K562 (cell line): Measurements from ENCODE around the gene HCRTR1. TPM values are rescaled to one million over a fixed set of nuclear protein-coding genes. Genes with fewer than 3 reads are reported as not detected.

Experiments used
- ATAC-seq: fragments of 200-7000 bp; cut with Tn5 transposase; 3 replicates; pipeline ENCODE4 v1.9.1; 2020; ENCODE audit warnings: moderate library complexity
- BruUV-seq: library from RNA; stranded (reverse); fragments of 400-500 nt; replicated peaks from 2 replicates; lab custom pipeline; 2021; lab: Mats Ljungman, UMichigan
- CTCF ChIA-PET: fragments of 300-600 bp; formaldehyde crosslinking; extraction: SDS; loops from one replicate; lab custom pipeline; 2021; ENCODE audit warnings: low intra/inter-chr PET ratio; lab: Yijun Ruan, JAX
- POLR2A ChIA-PET: fragments of 300-600, 350-650 bp; sonication (Branson Sonifier 250); formaldehyde crosslinking; extraction: SDS; loops from one replicate; lab custom pipeline; 2021; ENCODE audit warnings: antibody characterized with exemption, inconsistent platforms; lab: Yijun Ruan, JAX
- DNase-seq, 4 experiments: peaks; one replicate each; pipeline versions ENCODE4 v3.0.0 to v3.0.0-alpha.2; 2011 to 2018; ENCODE audit warnings: low spot score in 3 of 4, mixed read lengths in 3 of 4; ENCODE audit errors: extremely low read depth in 1 of 4
- FAIRE-seq: peaks from 2 replicates; lab custom pipeline; 2011; peaks lifted over from hg19 to GRCh38; lab: Jason Lieb, UNC
- H2AFZ ChIP-seq: 2 replicates; pipeline ENCODE4 v1.6.0; 2011; ENCODE audit warnings: low read depth, low read length, control low read depth, inconsistent platforms
- H3K27ac ChIP-seq: fragments of 200-600 bp; 3 replicates; pipeline ENCODE4 v1.8.0; 2011; ENCODE audit warnings: low read depth, mild to moderate bottlenecking, control low read depth, inconsistent platforms, low read length, moderate library complexity, mixed read lengths; ENCODE audit errors: extremely low read depth
- H3K27me3 ChIP-seq, 2 experiments: fragments of 300-600 bp in 1 of 2; 2 replicates in 1 of 2; 3 replicates in 1 of 2; pipeline versions ENCODE4 v1.6.0 to v1.8.0; 2011; ENCODE audit warnings: inconsistent platforms in 2 of 2, low read length in 2 of 2, mild to moderate bottlenecking in 1 of 2, mixed read lengths in 1 of 2, moderate library complexity in 1 of 2; ENCODE audit not compliant: control insufficient read depth in 2 of 2, insufficient read depth in 2 of 2
- H3K36me3 ChIP-seq: fragments of 300-600 bp; 3 replicates; pipeline ENCODE4 v1.8.0; 2011; ENCODE audit warnings: mild to moderate bottlenecking, low read length, inconsistent platforms; ENCODE audit not compliant: control insufficient read depth, insufficient read depth
- H3K4me1 ChIP-seq, 2 experiments: fragments of 200-600 bp in 1 of 2; replicated peaks in 1 of 2; 2 replicates in 1 of 2; 3 replicates in 1 of 2; pipeline versions ENCODE4 v1.5.1 to v1.8.0; 2011; ENCODE audit warnings: inconsistent platforms in 2 of 2, low read length in 2 of 2, mild to moderate bottlenecking in 1 of 2, mixed read lengths in 1 of 2, moderate library complexity in 1 of 2; ENCODE audit not compliant: control insufficient read depth in 2 of 2, insufficient read depth in 2 of 2
- H3K4me2 ChIP-seq: 2 replicates; pipeline ENCODE4 v1.6.1; 2011; ENCODE audit warnings: low read length, control low read depth, inconsistent platforms, mixed read lengths; ENCODE audit not compliant: insufficient read depth
- H3K4me3 ChIP-seq: fragments of 200-600 bp; sonication (generic), shearing (Covaris generic); 2 replicates; pipeline ENCODE4 v1.5.1; 2016; ENCODE audit warnings: control low read depth, inconsistent platforms
- H3K79me2 ChIP-seq: fragments of 200-600 bp; 3 replicates; pipeline ENCODE4 v1.8.0; 2011; ENCODE audit warnings: low read length, inconsistent platforms; ENCODE audit not compliant: control insufficient read depth, insufficient read depth
- H3K9ac ChIP-seq, 2 experiments: 2 replicates each; pipeline versions ENCODE4 v1.6.0 to v1.6.1; 2011; ENCODE audit warnings: low read depth in 2 of 2, low read length in 2 of 2, control low read depth in 1 of 2, inconsistent platforms in 1 of 2, mild to moderate bottlenecking in 1 of 2, mixed read lengths in 1 of 2; ENCODE audit not compliant: insufficient read depth in 1 of 2
- H3K9me1 ChIP-seq: one replicate; pipeline ENCODE4 v1.6.0; 2011; ENCODE audit warnings: inconsistent platforms, mild to moderate bottlenecking, low read length, moderate library complexity; ENCODE audit not compliant: control insufficient read depth, insufficient read depth
- H3K9me3 ChIP-seq: replicated peaks from 2 replicates; pipeline ENCODE4 v1.5.1; 2011; ENCODE audit warnings: low read depth, low read length, inconsistent platforms; ENCODE audit not compliant: control insufficient read depth, insufficient read depth
- H4K20me1 ChIP-seq: replicated peaks from 2 replicates; pipeline ENCODE4 v1.6.1; 2011; ENCODE audit warnings: low read length, inconsistent platforms, mixed read lengths; ENCODE audit not compliant: control insufficient read depth, insufficient read depth
- ETS2 ChIP-seq: IDR thresholded peaks from 2 replicates; pipeline ENCODE4 v1.6.1; 2016; ENCODE audit warnings: borderline replicate concordance, missing genetic modification characterization, mild to moderate bottlenecking, moderate library complexity, missing compliant biosample characterization; ENCODE audit not compliant: poor library complexity, severe bottlenecking
- FOS ChIP-seq: IDR thresholded peaks from 3 replicates; pipeline ENCODE4 v1.6.1; 2011; ENCODE audit not compliant: insufficient read length; ENCODE audit errors: extremely low read depth
- KLF6 ChIP-seq: fragments of 250-450 bp; sonication (Bioruptor Pico); IDR thresholded peaks from 2 replicates; pipeline ENCODE4 v1.4.0; 2020; ENCODE audit warnings: mild to moderate bottlenecking, moderate library complexity, borderline replicate concordance
- POLR2G ChIP-seq: fragments of 200-400 bp; formaldehyde crosslinking; IDR thresholded peaks from 2 replicates; pipeline ENCODE4 v1.6.1; 2017; ENCODE audit warnings: low read depth, mild to moderate bottlenecking, antibody characterized with exemption, low read length, moderate library complexity
- SIRT6 ChIP-seq: IDR thresholded peaks from one replicate; pipeline ENCODE4 v1.6.1; 2012; ENCODE audit warnings: low read depth, mild to moderate bottlenecking, control low read depth, inconsistent platforms, low read length, moderate library complexity
- ZNF274 ChIP-seq: IDR thresholded peaks from 2 replicates; pipeline ENCODE4 v1.6.1; 2011; ENCODE audit warnings: low read depth, mild to moderate bottlenecking, low read length, moderate library complexity, borderline replicate concordance
- ZNF311 ChIP-seq: fragments of 250-450 bp; sonication (Bioruptor Pico); IDR thresholded peaks from 2 replicates; pipeline ENCODE4 v1.4.0; 2020; ENCODE audit warnings: mild to moderate bottlenecking, moderate library complexity
- ZNF586 ChIP-seq: fragments of 450-650 bp; formaldehyde crosslinking; conservative IDR thresholded peaks from 2 replicates; pipeline ENCODE4 v1.4.0; 2020; ENCODE audit warnings: mild to moderate bottlenecking, moderate library complexity
- ZNF717 ChIP-seq: fragments of 250-450 bp; sonication (Bioruptor Pico); IDR thresholded peaks from 2 replicates; pipeline ENCODE4 v1.5.0; 2021
- WGBS: fragments of 100-300 bp; shearing (Covaris generic); methylation state at CpG from one replicate; pipeline ENCODE4 v1.1.6; 2016; ENCODE audit warnings: low coverage, mixed read lengths; ENCODE audit not compliant: insufficient coverage; ENCODE audit errors: missing lambda C conversion rate; 5-methylcytosine and 5-hydroxymethylcytosine counted together
- in situ Hi-C: fragments of 300-500 bp; cut with MboI; formaldehyde crosslinking; loops from 4 replicates; pipeline ENCODE4 v1.15.0; 2018; ENCODE audit warnings: inconsistent platforms, mixed read lengths
- intact Hi-C: fragments of 100-400 bp; cut with micrococcal nuclease; formaldehyde crosslinking; loops from 2 replicates; pipeline ENCODE4 v1.14.2; 2022
- polyA plus RNA-seq, 8 experiments: library from polyadenylated mRNA; depleted of rRNA in 4 of 8; stranded (reverse) in 5 of 8; unstranded in 3 of 8; fragments of >200 nt; fragmentation: Nextera tagmentation in 2 of 8; fragmentation: Illumina TruSeq in 1 of 8; extraction: Ambion mirVana in 2 of 8; extraction: Trizol in 1 of 8; gene quantifications; 2 replicates each; pipeline versions ENCODE4 v1.2.1 to v1.2.3, GENCODE V29; 2011 to 2014; ENCODE audit warnings: inconsistent platforms in 1 of 8, missing spikeins in 1 of 8
- total RNA-seq, 7 experiments: library from RNA; depleted of rRNA in 6 of 7; stranded (reverse); fragments of >200 nt in 6 of 7; fragmentation: Illumina TruSeq in 2 of 7; extraction: Trizol in 2 of 7; gene quantifications; 2 replicates each; pipeline versions ENCODE4 v1.2.1 to v1.2.3, GENCODE V29; 2011 to 2021; ENCODE audit warnings: low replicate concordance in 1 of 7
- TF ChIP-seq, protein P1 (sequence below): fragments of 450-650 bp; IDR thresholded peaks from 2 replicates; pipeline ENCODE4 v1.6.1; 2017; ENCODE audit warnings: mild to moderate bottlenecking, moderate library complexity
- TF ChIP-seq, protein P2 (sequence below): sonication (generic); formaldehyde crosslinking; IDR thresholded peaks from 2 replicates; pipeline ENCODE4 v1.8.0; 2022; ENCODE audit warnings: mild to moderate bottlenecking, missing genetic modification reagents

The HCRTR1 gene
- total and polyA plus RNA-seq, 9 of the 15 experiments (the other 6 are each of a cell fraction or from before 2014, with no cell fraction given), result not detected

DNA sequence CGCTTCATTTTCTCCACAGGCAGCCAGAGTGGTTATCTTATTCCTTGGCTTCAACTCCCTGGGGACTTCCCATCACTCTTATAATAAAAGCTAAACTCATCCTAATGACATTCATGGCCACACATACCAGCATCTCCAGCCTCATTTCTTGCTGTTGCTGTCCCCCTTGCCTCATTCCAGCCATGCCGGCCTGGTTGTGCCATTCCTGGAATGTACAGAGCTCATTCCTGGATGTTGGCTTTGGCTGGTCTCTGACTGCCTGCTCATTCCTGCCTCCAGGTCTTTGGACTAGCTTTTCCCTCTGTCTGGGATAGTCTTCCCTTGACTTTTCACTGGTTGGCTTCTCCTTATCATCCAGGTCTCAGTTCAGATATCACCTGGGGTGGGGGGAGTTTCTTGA lies 29.6 kb downstream of the HCRTR1 start:
- DNase-seq, result no peak
- FAIRE-seq, result no peak
- no peak for ATAC-seq
- Histone ChIP-seq H2AFZ (no peak overlapping the region), H3K9me3 (no peaks in the 10 kb centered on the region), H3K9me1 (no peaks in the 10 kb centered on the region), H3K79me2 (peaks cover 20% of the 10 kb centered on the region), H3K27me3 (peaks cover 0 to 8% of the 10 kb centered on the region in 2 experiments; a peak in 2 of 5 replicates), H3K4me2 (no peak overlapping the region), H3K36me3 (no peaks in the 10 kb centered on the region; the same call in 2 of the 3 replicates), H3K27ac (no peak overlapping the region), H4K20me1 (no peaks in the 10 kb centered on the region), H3K4me3 (no peak overlapping the region), H3K9ac (no peak overlapping the region), H3K4me1 (peaks cover 0 to 9% of the 10 kb centered on the region in 2 experiments; a peak in 3 of 5 replicates)
- no peak for TF ChIP-seq ZNF586 (CRISPR knock-in tag)
- TF ChIP-seq ZNF311 (CRISPR knock-in tag), result no peak
- TF ChIP-seq, protein P1, sequence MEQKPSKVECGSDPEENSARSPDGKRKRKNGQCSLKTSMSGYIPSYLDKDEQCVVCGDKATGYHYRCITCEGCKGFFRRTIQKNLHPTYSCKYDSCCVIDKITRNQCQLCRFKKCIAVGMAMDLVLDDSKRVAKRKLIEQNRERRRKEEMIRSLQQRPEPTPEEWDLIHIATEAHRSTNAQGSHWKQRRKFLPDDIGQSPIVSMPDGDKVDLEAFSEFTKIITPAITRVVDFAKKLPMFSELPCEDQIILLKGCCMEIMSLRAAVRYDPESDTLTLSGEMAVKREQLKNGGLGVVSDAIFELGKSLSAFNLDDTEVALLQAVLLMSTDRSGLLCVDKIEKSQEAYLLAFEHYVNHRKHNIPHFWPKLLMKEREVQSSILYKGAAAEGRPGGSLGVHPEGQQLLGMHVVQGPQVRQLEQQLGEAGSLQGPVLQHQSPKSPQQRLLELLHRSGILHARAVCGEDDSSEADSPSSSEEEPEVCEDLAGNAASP, result no peak
- TF ChIP-seq, protein P2, sequence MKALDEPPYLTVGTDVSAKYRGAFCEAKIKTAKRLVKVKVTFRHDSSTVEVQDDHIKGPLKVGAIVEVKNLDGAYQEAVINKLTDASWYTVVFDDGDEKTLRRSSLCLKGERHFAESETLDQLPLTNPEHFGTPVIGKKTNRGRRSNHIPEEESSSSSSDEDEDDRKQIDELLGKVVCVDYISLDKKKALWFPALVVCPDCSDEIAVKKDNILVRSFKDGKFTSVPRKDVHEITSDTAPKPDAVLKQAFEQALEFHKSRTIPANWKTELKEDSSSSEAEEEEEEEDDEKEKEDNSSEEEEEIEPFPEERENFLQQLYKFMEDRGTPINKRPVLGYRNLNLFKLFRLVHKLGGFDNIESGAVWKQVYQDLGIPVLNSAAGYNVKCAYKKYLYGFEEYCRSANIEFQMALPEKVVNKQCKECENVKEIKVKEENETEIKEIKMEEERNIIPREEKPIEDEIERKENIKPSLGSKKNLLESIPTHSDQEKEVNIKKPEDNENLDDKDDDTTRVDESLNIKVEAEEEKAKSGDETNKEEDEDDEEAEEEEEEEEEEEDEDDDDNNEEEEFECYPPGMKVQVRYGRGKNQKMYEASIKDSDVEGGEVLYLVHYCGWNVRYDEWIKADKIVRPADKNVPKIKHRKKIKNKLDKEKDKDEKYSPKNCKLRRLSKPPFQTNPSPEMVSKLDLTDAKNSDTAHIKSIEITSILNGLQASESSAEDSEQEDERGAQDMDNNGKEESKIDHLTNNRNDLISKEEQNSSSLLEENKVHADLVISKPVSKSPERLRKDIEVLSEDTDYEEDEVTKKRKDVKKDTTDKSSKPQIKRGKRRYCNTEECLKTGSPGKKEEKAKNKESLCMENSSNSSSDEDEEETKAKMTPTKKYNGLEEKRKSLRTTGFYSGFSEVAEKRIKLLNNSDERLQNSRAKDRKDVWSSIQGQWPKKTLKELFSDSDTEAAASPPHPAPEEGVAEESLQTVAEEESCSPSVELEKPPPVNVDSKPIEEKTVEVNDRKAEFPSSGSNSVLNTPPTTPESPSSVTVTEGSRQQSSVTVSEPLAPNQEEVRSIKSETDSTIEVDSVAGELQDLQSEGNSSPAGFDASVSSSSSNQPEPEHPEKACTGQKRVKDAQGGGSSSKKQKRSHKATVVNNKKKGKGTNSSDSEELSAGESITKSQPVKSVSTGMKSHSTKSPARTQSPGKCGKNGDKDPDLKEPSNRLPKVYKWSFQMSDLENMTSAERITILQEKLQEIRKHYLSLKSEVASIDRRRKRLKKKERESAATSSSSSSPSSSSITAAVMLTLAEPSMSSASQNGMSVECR (CRISPR knock-in tag), result no peak
- no peak for TF ChIP-seq FOS
- no peak for TF ChIP-seq ZNF717 (CRISPR knock-in tag)
- TF ChIP-seq ZNF274, result no peak
- no peak for TF ChIP-seq ETS2 (tag)
- TF ChIP-seq SIRT6, result no peak
- TF ChIP-seq KLF6, result no peak
- no peak for TF ChIP-seq POLR2G
- no TSS peak for BruUV-seq
- POLR2A ChIA-PET, result interaction anchor here (0.6 to 1.1 kb wide), 2 partner anchors 10 to 142 kb away, joined by 3 to 4 read pairs; no protein-coding TSS in a partner anchor
- intact Hi-C loops, result loop anchor here (10.0 kb wide), 1 partner anchor 308 kb away; no protein-coding TSS in a partner anchor
- 15% methylated on average over 2 of the region's 2 CpGs for WGBS
- CTCF ChIA-PET, result interaction anchor here (0.5 kb wide), 1 partner anchor 886 kb away, joined by 3 read pairs; no protein-coding TSS in a partner anchor
- in situ Hi-C loops, result no loop called here
